ENCODE measurements around the gene SLC35G3. TPM values are rescaled to one million over a fixed set of nuclear protein-coding genes. Genes with fewer than 3 reads are reported as not detected.

Gene SLC35G3
- total and polyA plus RNA-seq, 2 experiments from 2014 or later: not detected

GRCh38 chr17:35242158-35242804 lies 48.1 kb upstream of the SLC35G3 start:
- no peaks in the 10 kb centered on the region for H3K27me3 ChIP-seq
- H3K27ac ChIP-seq: peak overlapping the region; percentile 93
- peaks cover 18% of the 10 kb centered on the region for H3K79me2 ChIP-seq
- no peaks in the 10 kb centered on the region for H4K20me1 ChIP-seq (ENCODE audit: insufficient read depth, poor library complexity, severe bottlenecking)
- H3K4me1 ChIP-seq (ENCODE audit: insufficient read depth): peaks cover 7% of the 10 kb centered on the region
- H3K9me2 ChIP-seq (replicated peaks; ENCODE audit: insufficient read depth): no peaks in the 10 kb centered on the region
- DNase-seq (ENCODE audit: low spot score): peak; percentile 88
- peak overlapping the region; percentile 87 for H2AFZ ChIP-seq
- H3K9me3 ChIP-seq (ENCODE audit: low read depth): no peaks in the 10 kb centered on the region
- peak overlapping the region; percentile 81 for H3K4me2 ChIP-seq
- H3K36me3 ChIP-seq (replicated peaks; ENCODE audit: insufficient read depth, low read depth): no peaks in the 10 kb centered on the region
- WGBS (ENCODE audit: low lambda C conversion rate, missing lambda C conversion rate): 4% methylated on average over 43 of the region's 43 CpGs
- peak overlapping the region; percentile 73 for H3K4me3 ChIP-seq
- no peak for TF ChIP-seq EZH2phosphoT487 (IDR thresholded peaks at IDR 0.05; ENCODE audit: low read depth, severe bottlenecking, unreplicated experiment)
- TF ChIP-seq CTCF (IDR thresholded peaks at IDR 0.05; ENCODE audit: poor library complexity): peak; percentile 36

GRCh38 chr17:35241520-35241919 lies 47.3 kb upstream of the SLC35G3 start:
- H3K4me3 ChIP-seq: no peak overlapping the region
- H3K4me2 ChIP-seq: peak overlapping the region; percentile 81
- no peaks in the 10 kb centered on the region for H3K36me3 ChIP-seq (replicated peaks; ENCODE audit: insufficient read depth, low read depth)
- H2AFZ ChIP-seq: peak overlapping the region; percentile 87
- H3K27me3 ChIP-seq: no peaks in the 10 kb centered on the region
- TF ChIP-seq EZH2phosphoT487 (IDR thresholded peaks at IDR 0.05; ENCODE audit: low read depth, severe bottlenecking, unreplicated experiment): no peak
- no peak for TF ChIP-seq EZH2 (IDR thresholded peaks at IDR 0.05; ENCODE audit: borderline replicate concordance)
- DNase-seq (ENCODE audit: low spot score): no peak
- H3K27ac ChIP-seq: peak overlapping the region; percentile 93
- H3K4me1 ChIP-seq (ENCODE audit: insufficient read depth): peaks cover 7% of the 10 kb centered on the region
- no peaks in the 10 kb centered on the region for H3K9me2 ChIP-seq (replicated peaks; ENCODE audit: insufficient read depth)
- WGBS (ENCODE audit: low lambda C conversion rate, missing lambda C conversion rate): 88% methylated on average over 19 of the region's 19 CpGs
- H3K9me3 ChIP-seq (ENCODE audit: low read depth): no peaks in the 10 kb centered on the region
- peaks cover 17% of the 10 kb centered on the region for H3K79me2 ChIP-seq
- H4K20me1 ChIP-seq (ENCODE audit: insufficient read depth, poor library complexity, severe bottlenecking): no peaks in the 10 kb centered on the region

- Histone ChIP-seq H3K9me2 (replicated peaks; ENCODE audit: insufficient read depth) (no peaks in the 10 kb centered on the region), H2AFZ (no peak overlapping the region), H3K4me1 (ENCODE audit: insufficient read depth) (peaks cover 7% of the 10 kb centered on the region), H3K27me3 (no peaks in the 10 kb centered on the region), H3K79me2 (peaks cover 12% of the 10 kb centered on the region), H3K4me2 (no peak overlapping the region), H3K27ac (no peak overlapping the region), H3K36me3 (replicated peaks; ENCODE audit: insufficient read depth, low read depth) (no peaks in the 10 kb centered on the region), H3K9me3 (ENCODE audit: low read depth) (no peaks in the 10 kb centered on the region), H3K4me3 (no peak overlapping the region), H4K20me1 (ENCODE audit: insufficient read depth, poor library complexity, severe bottlenecking) (no peaks in the 10 kb centered on the region)
- 96% methylated on average over 8 of the region's 8 CpGs for WGBS (ENCODE audit: low lambda C conversion rate, missing lambda C conversion rate)
- TF ChIP-seq CTCF (IDR thresholded peaks at IDR 0.05; ENCODE audit: poor library complexity): no peak
- TF ChIP-seq EZH2phosphoT487 (IDR thresholded peaks at IDR 0.05; ENCODE audit: low read depth, severe bottlenecking, unreplicated experiment): no peak
- TF ChIP-seq EZH2 (IDR thresholded peaks at IDR 0.05; ENCODE audit: borderline replicate concordance): no peak
- DNase-seq (ENCODE audit: low spot score): no peak
These were observed 46.7 kb upstream of the SLC35G3 start for GRCh38 chr17:35240861-35241260.

GRCh38 chr17:35239823-35240222 lies 45.6 kb upstream of the SLC35G3 start:
- H3K9me3 ChIP-seq (ENCODE audit: low read depth): no peaks in the 10 kb centered on the region
- TF ChIP-seq EZH2phosphoT487 (IDR thresholded peaks at IDR 0.05; ENCODE audit: low read depth, severe bottlenecking, unreplicated experiment) (no peak), EZH2 (IDR thresholded peaks at IDR 0.05; ENCODE audit: borderline replicate concordance) (no peak), CTCF (IDR thresholded peaks at IDR 0.05; ENCODE audit: poor library complexity) (no peak)
- WGBS (ENCODE audit: low lambda C conversion rate, missing lambda C conversion rate): 90% methylated on average over 4 of the region's 4 CpGs

More at GRCh38 chr17:35239823-35240222, 45.6 kb upstream of the SLC35G3 start:
- no peaks in the 10 kb centered on the region for H4K20me1 ChIP-seq (ENCODE audit: insufficient read depth, poor library complexity, severe bottlenecking)
- no peaks in the 10 kb centered on the region for H3K27me3 ChIP-seq
- no peak overlapping the region for H3K4me2 ChIP-seq
- no peak for DNase-seq (ENCODE audit: low spot score)
- H3K36me3 ChIP-seq (replicated peaks; ENCODE audit: insufficient read depth, low read depth): no peaks in the 10 kb centered on the region
- no peaks in the 10 kb centered on the region for H3K9me2 ChIP-seq (replicated peaks; ENCODE audit: insufficient read depth)
- H3K79me2 ChIP-seq: peaks cover 1% of the 10 kb centered on the region
- peaks cover 7% of the 10 kb centered on the region for H3K4me1 ChIP-seq (ENCODE audit: insufficient read depth)
- no peak overlapping the region for H3K4me3 ChIP-seq
- no peak overlapping the region for H2AFZ ChIP-seq
- no peak overlapping the region for H3K27ac ChIP-seq

All from hepatocyte (in vitro differentiated cells).